Anterior cingulate cortex (tissue), 58 donors: ENCODE results near the gene SERTAD2.

ENCODE experiments used
- DNase-seq, 58 donors: peaks; one replicate each; lab custom pipeline; 2025; lab: John Stamatoyannopoulos, UW

SERTAD2 gene

GRCh38 chr2:64595397-64596176 lies 58.1 kb downstream of the SERTAD2 start:
- no peak for DNase-seq

DNA sequence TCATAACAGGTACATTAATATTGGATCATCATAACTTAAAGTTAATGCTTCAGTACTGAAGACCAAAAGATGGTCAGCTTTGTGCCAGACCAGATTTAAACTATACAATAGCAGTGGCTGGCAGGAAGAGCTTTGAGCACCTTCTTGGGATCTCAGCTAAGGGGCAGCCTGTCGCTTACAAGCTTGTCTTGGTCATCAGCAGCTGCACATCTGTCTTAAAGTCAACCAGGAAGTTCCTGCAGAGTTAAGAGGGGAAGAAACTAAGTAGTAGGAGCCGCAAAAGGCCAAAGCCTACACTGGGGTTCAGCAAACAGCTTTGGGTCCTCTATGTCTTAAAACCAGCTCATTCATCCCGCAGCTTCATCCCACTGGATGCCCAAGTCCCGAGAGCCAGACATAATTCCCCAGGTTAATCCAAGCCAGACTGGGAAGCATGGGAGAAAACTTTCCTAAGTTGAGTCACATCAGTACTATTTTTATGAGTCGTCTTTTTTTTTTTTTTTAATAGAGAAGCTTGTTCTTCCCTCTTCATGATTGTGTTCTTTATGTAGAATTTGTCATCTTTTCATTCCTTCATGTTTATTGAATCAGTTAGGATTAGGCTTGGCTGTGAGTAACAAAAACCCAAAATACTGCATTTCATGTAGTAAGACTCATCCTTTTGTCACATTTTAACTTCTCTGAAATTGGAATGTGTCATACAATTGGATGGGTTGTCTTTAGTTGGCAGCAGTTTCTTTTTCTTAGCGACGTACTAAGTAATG lies 59.3 kb downstream of the SERTAD2 start:
- no peak for DNase-seq

DNA sequence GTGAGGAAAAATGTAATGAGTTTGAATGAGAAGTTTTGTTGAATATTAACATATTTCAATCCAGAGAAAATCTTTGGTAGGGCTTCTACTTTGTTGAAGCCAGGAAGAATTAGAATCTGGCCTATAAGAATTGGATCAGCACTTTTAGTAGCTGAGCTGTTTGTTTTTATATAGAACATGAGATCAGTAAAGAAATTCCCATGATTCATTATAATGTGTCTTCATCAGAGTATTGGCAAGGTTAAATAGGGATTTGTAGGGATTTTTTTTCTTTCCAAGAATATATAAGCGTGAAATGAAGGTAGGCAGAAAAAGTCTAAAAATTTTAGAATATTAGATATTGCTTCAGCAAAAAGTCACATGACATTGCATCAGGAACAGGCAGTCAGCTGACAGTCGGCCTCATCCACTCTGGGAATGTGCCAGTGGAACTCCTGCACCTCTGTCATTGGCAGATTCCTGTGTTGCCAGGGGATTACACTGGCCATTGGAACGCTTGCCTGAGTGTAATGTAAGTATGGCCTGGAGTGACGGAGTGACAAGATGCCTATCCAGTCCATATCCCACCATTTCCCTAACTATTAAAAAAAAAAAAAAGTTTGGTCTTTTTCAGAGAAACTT lies 60.6 kb downstream of the SERTAD2 start:
- DNase-seq: peak in 1 of 58 donors; percentile 49

DNA sequence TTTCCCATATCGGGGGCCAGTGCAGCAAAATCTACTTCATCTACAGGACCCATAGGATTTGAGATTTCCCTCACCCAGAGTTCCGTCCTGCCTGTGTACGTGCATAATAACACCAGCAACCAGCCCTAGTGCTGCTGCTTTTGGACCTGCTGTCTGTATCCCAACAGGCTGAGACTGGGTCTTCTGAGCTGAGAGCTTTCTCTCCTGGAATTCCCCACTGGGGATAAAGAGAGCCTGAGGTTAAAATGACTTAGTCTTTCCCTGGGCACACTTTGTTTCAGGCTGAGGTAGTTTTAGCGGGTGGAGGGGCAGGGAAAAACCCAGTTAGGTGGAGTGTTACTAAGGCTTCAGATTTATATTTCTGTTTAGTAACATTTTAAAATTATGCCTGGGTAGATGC lies 62.5 kb downstream of the SERTAD2 start:
- DNase-seq: no peak

GRCh38 chr2:64587561-64587960 lies 66.2 kb downstream of the SERTAD2 start:
- no peak for DNase-seq

DNA sequence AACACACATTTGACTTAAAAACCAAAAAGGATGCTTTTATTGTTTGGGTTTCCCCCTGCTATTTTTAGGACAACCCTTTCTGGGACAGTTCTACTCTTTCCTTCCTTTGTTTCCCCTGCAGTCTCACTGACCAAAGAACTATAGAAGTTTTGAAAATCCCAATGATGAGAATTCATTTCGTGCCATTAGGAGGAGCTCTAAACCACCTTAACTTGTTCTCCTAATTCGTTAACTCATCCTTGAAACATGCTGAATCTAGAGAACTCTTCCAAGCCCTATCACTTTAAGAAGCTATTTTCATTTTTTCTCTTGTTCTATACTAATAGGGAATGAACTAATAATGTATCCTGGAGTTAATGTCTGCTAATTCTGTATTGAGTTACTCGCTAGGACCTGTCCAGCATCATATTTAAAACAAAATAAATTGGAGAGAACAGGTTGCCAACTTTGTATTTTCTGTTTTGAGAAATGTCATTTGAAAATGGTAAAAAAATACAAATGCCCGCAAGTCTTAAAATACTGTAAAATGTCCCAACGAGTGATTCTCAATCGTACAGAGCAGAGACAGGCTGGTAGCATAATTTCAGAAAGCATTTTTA lies 66.7 kb downstream of the SERTAD2 start:
- peak in 2 of 58 donors; percentile 4 to 9 for DNase-seq

DNA sequence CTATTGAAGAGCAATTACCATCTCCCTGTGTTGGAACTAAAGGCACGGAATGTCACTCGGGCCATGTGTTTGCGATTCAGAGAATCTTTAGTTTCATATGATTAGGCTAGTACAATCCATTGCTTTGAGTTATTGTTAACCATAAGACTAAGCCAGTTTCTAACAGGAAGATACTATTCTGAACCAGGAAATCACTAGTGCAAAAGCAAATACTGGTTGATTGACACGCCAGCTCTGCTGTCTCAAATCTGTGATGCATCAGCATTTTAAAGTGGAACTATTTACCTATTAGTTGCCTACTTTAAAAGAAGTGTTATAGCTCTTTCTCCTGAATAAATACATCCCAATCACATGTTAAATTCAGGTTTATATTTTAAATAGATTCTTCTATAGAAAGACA lies 67.7 kb downstream of the SERTAD2 start:
- no peak for DNase-seq

- DNase-seq: no peak
These were observed 70.9 kb downstream of the SERTAD2 start for GRCh38 chr2:64582774-64583340.

GRCh38 chr2:64581777-64582539 lies 71.8 kb downstream of the SERTAD2 start:
- DNase-seq: no peak
